ENCODE measurements around the gene UGT8. TPM values are rescaled to one million over a fixed set of nuclear protein-coding genes. Genes with fewer than 3 reads are reported as not detected.

Gene UGT8
- total RNA-seq, 1 experiment from 2014 or later: 1.2 TPM

DNA sequence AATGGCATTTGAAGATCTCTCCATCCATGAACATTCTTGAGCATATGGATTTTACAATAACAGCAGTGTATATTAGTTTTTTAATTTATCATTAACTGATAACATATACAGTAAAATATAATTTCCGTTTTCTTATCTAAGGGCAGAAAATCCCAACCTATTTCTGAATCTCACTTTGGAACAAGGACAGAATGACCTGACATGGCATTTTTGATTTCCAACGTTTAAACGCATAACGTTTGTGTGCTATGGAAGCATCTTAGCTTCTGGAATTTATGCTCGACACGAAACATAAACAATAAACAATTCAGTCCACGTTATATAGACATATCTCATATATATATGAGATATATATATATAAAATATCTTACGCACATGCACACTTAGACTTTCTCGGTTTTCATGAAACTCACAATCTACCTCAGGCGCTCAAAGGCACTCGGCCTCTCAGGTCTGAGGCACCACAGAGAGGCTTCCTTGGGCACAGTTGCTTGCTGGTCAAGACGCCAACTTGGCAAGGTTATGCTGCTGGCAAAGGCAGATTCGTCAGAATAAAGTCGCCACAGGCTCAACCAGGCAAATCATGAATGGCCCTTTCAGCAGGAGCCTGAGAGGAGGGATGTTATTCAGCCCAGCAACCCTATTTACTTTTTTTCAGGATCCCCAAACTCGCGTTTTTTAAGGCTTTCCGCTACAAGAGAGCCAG is 1.0 kb upstream of the UGT8 start:
- no TSS peak for BruUV-seq (replicated peaks)
- peaks cover 7% of the 10 kb centered on the region for H3K4me1 ChIP-seq (ENCODE audit: insufficient read depth, low read length, poor library complexity, severe bottlenecking)
- TF ChIP-seq EZH2 (IDR thresholded peaks at IDR 0.05; ENCODE audit: borderline replicate concordance, low read depth, low read length, poor library complexity, severe bottlenecking): no peak
- TF ChIP-seq, protein P1, sequence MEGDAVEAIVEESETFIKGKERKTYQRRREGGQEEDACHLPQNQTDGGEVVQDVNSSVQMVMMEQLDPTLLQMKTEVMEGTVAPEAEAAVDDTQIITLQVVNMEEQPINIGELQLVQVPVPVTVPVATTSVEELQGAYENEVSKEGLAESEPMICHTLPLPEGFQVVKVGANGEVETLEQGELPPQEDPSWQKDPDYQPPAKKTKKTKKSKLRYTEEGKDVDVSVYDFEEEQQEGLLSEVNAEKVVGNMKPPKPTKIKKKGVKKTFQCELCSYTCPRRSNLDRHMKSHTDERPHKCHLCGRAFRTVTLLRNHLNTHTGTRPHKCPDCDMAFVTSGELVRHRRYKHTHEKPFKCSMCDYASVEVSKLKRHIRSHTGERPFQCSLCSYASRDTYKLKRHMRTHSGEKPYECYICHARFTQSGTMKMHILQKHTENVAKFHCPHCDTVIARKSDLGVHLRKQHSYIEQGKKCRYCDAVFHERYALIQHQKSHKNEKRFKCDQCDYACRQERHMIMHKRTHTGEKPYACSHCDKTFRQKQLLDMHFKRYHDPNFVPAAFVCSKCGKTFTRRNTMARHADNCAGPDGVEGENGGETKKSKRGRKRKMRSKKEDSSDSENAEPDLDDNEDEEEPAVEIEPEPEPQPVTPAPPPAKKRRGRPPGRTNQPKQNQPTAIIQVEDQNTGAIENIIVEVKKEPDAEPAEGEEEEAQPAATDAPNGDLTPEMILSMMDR (conservative IDR thresholded peaks at IDR 0.05; ENCODE audit: low read depth, low read length): no peak
- H3K27ac ChIP-seq (ENCODE audit: low read depth, low read length, poor library complexity, severe bottlenecking): no peak overlapping the region
- no peak for DNase-seq (ENCODE audit: low spot score)
- H3K36me3 ChIP-seq (ENCODE audit: insufficient read depth, low read length, poor library complexity, severe bottlenecking): no peaks in the 10 kb centered on the region
- POLR2A ChIA-PET (ENCODE audit: low non-redundant PET): no interaction called here
- peak overlapping the region; percentile 53 for H3K4me3 ChIP-seq (ENCODE audit: low read depth, low read length, poor library complexity, severe bottlenecking)
- peaks cover 39% of the 10 kb centered on the region for H3K27me3 ChIP-seq (replicated peaks; ENCODE audit: insufficient read depth, low read depth, low read length, poor library complexity)
- intact Hi-C loops (cut with micrococcal nuclease; ENCODE audit: unreplicated experiment): loop anchor here (2.0 kb wide), 1 partner anchor 25 kb away; no protein-coding TSS in a partner anchor
- CTCF ChIA-PET: no interaction called here
- no peaks in the 10 kb centered on the region for H3K9me3 ChIP-seq (ENCODE audit: low read depth, low read length, poor library complexity, severe bottlenecking)

DNA sequence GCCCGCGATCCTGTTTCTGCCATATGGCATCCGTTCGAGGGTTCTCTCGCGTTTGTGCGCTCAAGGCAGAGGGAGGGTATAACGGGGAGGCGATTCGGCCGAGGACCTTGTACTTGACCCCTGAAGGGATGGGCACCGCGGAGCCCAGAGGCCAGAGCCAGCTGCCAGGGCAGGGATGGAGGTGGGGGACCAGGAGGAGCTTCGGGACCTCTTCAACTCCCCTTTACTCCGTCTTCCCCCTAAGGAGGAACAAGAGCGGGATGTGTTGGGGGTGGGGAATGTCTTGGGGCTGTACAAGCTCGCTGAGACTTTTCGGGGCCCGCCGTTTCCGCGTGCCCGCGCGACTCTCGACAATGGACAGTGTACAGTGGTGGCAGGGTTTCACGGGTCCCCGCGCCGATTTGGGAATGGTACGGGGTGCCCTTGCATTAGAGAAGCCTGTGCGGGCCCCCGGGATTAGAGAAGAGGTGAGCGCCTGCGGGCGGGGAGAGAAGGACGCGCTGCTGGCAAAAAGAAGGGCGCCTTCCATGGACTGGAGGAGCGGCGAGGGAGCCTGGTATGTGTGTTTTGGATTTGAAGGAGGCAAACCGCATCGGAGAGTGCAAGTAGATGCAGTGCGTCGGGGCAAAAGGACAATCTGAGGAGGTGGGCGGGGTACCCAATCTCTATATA is 760 bp downstream of the UGT8 start:
- DNase-seq (ENCODE audit: low spot score): peak; percentile 31
- no peaks in the 10 kb centered on the region for H3K36me3 ChIP-seq (ENCODE audit: insufficient read depth, low read length, poor library complexity, severe bottlenecking)
- ChIA-PET CTCF (no interaction called here), POLR2A (ENCODE audit: low non-redundant PET) (no interaction called here)
- peaks cover 7% of the 10 kb centered on the region for H3K4me1 ChIP-seq (ENCODE audit: insufficient read depth, low read length, poor library complexity, severe bottlenecking)
- H3K27ac ChIP-seq (ENCODE audit: low read depth, low read length, poor library complexity, severe bottlenecking): no peak overlapping the region
- H3K27me3 ChIP-seq (replicated peaks; ENCODE audit: insufficient read depth, low read depth, low read length, poor library complexity): peaks cover 39% of the 10 kb centered on the region
- BruUV-seq (replicated peaks): no TSS peak
- no peak for TF ChIP-seq EZH2 (IDR thresholded peaks at IDR 0.05; ENCODE audit: borderline replicate concordance, low read depth, low read length, poor library complexity, severe bottlenecking)
- TF ChIP-seq, protein P1 (conservative IDR thresholded peaks at IDR 0.05; ENCODE audit: low read depth, low read length): no peak
- intact Hi-C loops (cut with micrococcal nuclease; ENCODE audit: unreplicated experiment): no loop called here
- H3K9me3 ChIP-seq (ENCODE audit: low read depth, low read length, poor library complexity, severe bottlenecking): no peaks in the 10 kb centered on the region
- H3K4me3 ChIP-seq (ENCODE audit: low read depth, low read length, poor library complexity, severe bottlenecking): peak overlapping the region; percentile 53

DNA sequence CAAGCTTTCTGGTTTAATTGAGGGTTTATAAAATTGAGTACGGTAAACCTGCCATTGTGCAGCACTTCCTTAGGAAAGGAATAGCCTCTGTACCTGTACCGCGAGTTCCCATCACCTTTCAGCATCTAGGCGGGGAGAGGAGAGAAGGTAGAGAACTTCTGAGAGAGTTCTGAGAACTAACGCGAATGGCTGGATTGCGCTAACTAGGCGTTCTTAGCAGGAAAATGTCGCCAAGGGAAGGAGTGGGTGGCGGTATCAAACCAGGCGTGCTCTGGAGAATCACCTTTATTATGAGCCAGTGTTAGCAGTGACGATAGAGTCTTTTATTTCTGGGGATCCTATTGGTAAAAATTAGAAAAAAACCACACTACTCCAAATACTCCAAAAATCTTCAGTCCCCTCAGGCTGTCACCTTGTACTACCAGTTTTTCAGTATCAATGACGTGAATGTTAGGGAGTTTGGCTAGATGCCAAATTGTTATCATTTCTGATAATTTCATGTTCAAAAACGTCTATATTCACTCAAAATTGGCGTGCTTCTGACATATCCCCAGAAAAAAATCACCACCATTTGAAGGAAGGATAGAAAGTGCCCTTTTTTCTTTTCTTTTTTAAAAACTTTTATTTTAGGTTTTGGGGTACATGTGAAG is 1.4 kb downstream of the UGT8 start:
- intact Hi-C loops (cut with micrococcal nuclease; ENCODE audit: unreplicated experiment): no loop called here
- TF ChIP-seq, protein P1 (conservative IDR thresholded peaks at IDR 0.05; ENCODE audit: low read depth, low read length): no peak
- TF ChIP-seq EZH2 (IDR thresholded peaks at IDR 0.05; ENCODE audit: borderline replicate concordance, low read depth, low read length, poor library complexity, severe bottlenecking): peak; percentile 71
- H3K27ac ChIP-seq (ENCODE audit: low read depth, low read length, poor library complexity, severe bottlenecking): no peak overlapping the region
- ChIA-PET POLR2A (ENCODE audit: low non-redundant PET) (interaction anchor here (0.7 kb wide), 1 partner anchor 224 kb away, joined by 3 read pairs; no protein-coding TSS in a partner anchor), CTCF (no interaction called here)
- H3K4me1 ChIP-seq (ENCODE audit: insufficient read depth, low read length, poor library complexity, severe bottlenecking): peaks cover 7% of the 10 kb centered on the region
- peaks cover 39% of the 10 kb centered on the region for H3K27me3 ChIP-seq (replicated peaks; ENCODE audit: insufficient read depth, low read depth, low read length, poor library complexity)
- no peaks in the 10 kb centered on the region for H3K36me3 ChIP-seq (ENCODE audit: insufficient read depth, low read length, poor library complexity, severe bottlenecking)
- H3K4me3 ChIP-seq (ENCODE audit: low read depth, low read length, poor library complexity, severe bottlenecking): peak overlapping the region; percentile 53
- DNase-seq (ENCODE audit: low spot score): peak; percentile 4
- H3K9me3 ChIP-seq (ENCODE audit: low read depth, low read length, poor library complexity, severe bottlenecking): no peaks in the 10 kb centered on the region
- BruUV-seq (replicated peaks): no TSS peak
